ENCODE data around the gene KPRP. TPM values are rescaled to one million over a fixed set of nuclear protein-coding genes. Genes with fewer than 3 reads are reported as not detected.

The KPRP gene
- total RNA-seq, 6 experiments from 2014 or later: not detected

DNA sequence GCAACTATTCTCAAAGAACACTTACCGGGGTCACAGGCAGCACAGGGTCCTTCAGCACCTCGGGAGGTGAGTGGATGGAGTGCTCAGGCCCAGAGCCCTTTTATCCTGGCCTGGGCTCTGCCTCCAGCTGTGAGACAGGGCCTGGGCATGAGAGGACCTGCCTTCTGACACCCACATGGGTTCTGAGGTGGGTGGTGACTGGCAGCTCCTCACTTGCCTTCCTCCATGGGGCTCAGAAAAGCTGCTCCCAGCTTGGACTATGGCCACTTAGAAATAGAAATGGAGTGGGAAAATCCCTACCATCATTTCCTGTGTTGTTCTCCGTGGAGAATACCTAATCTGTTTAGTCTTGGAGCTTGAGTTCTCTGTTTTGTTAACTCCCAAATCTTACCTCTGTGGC is 48.8 kb downstream of the KPRP start, which contains the start of gene LCE1C:
TSS of gene LCE1C (minus strand) at position 76 of the 400 bp plus-strand sequence. CDS start 1,173 bp downstream, outside the sequence.
- no peaks in the 10 kb centered on the region for H3K36me3 ChIP-seq
- no peaks in the 10 kb centered on the region for H3K27me3 ChIP-seq
- H3K4me3 ChIP-seq: no peak within 1 kb of the TSS
- no peak for DNase-seq
- H3K9me3 ChIP-seq: no peaks in the 10 kb centered on the region
- H3K27ac ChIP-seq: no peak within 1 kb of the TSS
- WGBS (ENCODE audit: insufficient coverage, low coverage, low lambda C conversion rate, missing lambda C conversion rate): 25% methylated on average over 3 of the region's 3 CpGs
- no peak for TF ChIP-seq POLR2A (IDR thresholded peaks at IDR 0.05)
- TF ChIP-seq, protein P1, sequence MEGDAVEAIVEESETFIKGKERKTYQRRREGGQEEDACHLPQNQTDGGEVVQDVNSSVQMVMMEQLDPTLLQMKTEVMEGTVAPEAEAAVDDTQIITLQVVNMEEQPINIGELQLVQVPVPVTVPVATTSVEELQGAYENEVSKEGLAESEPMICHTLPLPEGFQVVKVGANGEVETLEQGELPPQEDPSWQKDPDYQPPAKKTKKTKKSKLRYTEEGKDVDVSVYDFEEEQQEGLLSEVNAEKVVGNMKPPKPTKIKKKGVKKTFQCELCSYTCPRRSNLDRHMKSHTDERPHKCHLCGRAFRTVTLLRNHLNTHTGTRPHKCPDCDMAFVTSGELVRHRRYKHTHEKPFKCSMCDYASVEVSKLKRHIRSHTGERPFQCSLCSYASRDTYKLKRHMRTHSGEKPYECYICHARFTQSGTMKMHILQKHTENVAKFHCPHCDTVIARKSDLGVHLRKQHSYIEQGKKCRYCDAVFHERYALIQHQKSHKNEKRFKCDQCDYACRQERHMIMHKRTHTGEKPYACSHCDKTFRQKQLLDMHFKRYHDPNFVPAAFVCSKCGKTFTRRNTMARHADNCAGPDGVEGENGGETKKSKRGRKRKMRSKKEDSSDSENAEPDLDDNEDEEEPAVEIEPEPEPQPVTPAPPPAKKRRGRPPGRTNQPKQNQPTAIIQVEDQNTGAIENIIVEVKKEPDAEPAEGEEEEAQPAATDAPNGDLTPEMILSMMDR (IDR thresholded peaks at IDR 0.05): no peak
- intact Hi-C loops (cut with DNase I): no loop called here
- no peaks in the 10 kb centered on the region for H3K4me1 ChIP-seq
- ATAC-seq: no peak

DNA sequence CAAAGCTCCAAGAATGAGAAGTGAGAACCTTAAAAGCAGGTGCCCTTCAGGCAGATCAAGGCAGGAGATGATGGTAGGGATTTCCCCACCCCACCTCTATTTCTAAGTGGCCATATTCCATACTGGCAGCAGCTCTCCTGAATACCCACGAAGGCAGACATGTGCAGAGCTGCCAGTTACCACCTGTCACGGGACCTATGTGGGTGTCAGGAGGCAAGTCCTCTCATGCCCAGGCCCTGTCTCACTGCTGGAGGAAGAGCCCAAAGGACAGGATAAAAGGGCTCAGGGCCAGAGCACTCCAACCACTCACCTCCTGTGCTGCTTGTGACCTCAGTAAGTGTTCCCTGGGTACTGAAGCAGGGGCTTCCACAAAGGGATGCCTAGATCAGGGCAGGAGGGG is 53.2 kb downstream of the KPRP start:
- TF ChIP-seq POLR2A (IDR thresholded peaks at IDR 0.05): no peak
- TF ChIP-seq, protein P1 (IDR thresholded peaks at IDR 0.05): no peak
- Histone ChIP-seq H3K4me1 (no peaks in the 10 kb centered on the region), H3K27me3 (no peaks in the 10 kb centered on the region), H3K27ac (no peak overlapping the region), H3K9me3 (no peaks in the 10 kb centered on the region), H3K4me3 (no peak overlapping the region), H3K36me3 (no peaks in the 10 kb centered on the region)
- ATAC-seq (peak in 2 of 4 donors; percentile 16 to 36), DNase-seq (no peak)
- WGBS (ENCODE audit: insufficient coverage, low coverage, low lambda C conversion rate, missing lambda C conversion rate): no CpG with 5 or more reads among the region's 2 CpGs
- intact Hi-C loops (cut with DNase I): no loop called here

Other genes with a start within 250 kb of the KPRP start
- not detected for gene LCE5A, start 247.2 kb upstream of the KPRP start, total RNA-seq
- not detected for gene CRCT1, start 243.5 kb upstream of the KPRP start, total RNA-seq
- gene LCE3E, start 191.2 kb upstream of the KPRP start, total RNA-seq: not detected
- not detected for gene LCE3D, start 177.5 kb upstream of the KPRP start, total RNA-seq
- gene LCE3C, start 157.8 kb upstream of the KPRP start, total RNA-seq: not detected
- gene LCE3B, start 144.2 kb upstream of the KPRP start, total RNA-seq: not detected
- gene LCE3A, start 134.9 kb upstream of the KPRP start, total RNA-seq: not detected
- not detected for gene LCE2D, start 94.6 kb upstream of the KPRP start, total RNA-seq
- gene LCE2C, start 82.7 kb upstream of the KPRP start, total RNA-seq: not detected
- gene LCE2B, start 71.9 kb upstream of the KPRP start, total RNA-seq: not detected
- not detected for gene LCE2A, start 59.7 kb upstream of the KPRP start, total RNA-seq
- gene LCE4A, start 49.9 kb upstream of the KPRP start, total RNA-seq: not detected
- not detected for gene LCE1F, start 17.1 kb downstream of the KPRP start, total RNA-seq
- not detected for gene LCE1E, start 28.2 kb downstream of the KPRP start, total RNA-seq
- gene LCE1D, start 38.7 kb downstream of the KPRP start, total RNA-seq: not detected
- not detected for gene LCE1C, start 48.6 kb downstream of the KPRP start, total RNA-seq
- not detected for gene LCE1B, start 53.9 kb downstream of the KPRP start, total RNA-seq
- not detected for gene LCE1A, start 69.4 kb downstream of the KPRP start, total RNA-seq
- gene LCE6A, start 84.8 kb downstream of the KPRP start, total RNA-seq: not detected
- not detected for gene LCE7A, start 102.0 kb downstream of the KPRP start, total RNA-seq
- gene SMCP, start 120.3 kb downstream of the KPRP start, total RNA-seq: not detected
- gene IVL, start 150.5 kb downstream of the KPRP start, total RNA-seq: not detected
- gene SPRR5, start 189.2 kb downstream of the KPRP start, total RNA-seq: not detected
- gene SPRR4, start 212.6 kb downstream of the KPRP start, total RNA-seq: not detected
- gene SPRR1A, start 226.1 kb downstream of the KPRP start, total RNA-seq: not detected
- under 1 TPM in 1 of 6 experiments, not detected in 5; 0.31 TPM for gene SPRR3, start 243.7 kb downstream of the KPRP start, total RNA-seq